Activated CD4-positive, alpha-beta T cell treated with anti-CD3 and anti-CD28 coated beads, Interleukin-2, Interleukin-6, amounts not matched to agents 100 ng/mL and 50 ng/mL, durations not matched to agents 16 hours and 8 hours (primary cell): Measurements from ENCODE around the gene PUDP.
"Not testable (repeated sequence)": the region's sequence is repeated elsewhere in the genome, so short reads cannot be mapped to it uniquely, and the experiment has no call there.

Source experiments
- DNase-seq: peaks from one replicate; pipeline ENCODE4 v3.0.0-alpha.2; 2020

The PUDP gene

GRCh38 chrX:7147978-7148854 lies at the start of gene PUDP:
PUDP (minus strand) TSS chrX:7148153; CDS start chrX:7148113, 40 bp downstream.
- DNase-seq = peak; percentile 93

GRCh38 chrX:7194606-7195005 lies 46.7 kb upstream of the PUDP start:
- DNase-seq = no peak

GRCh38 chrX:7192871-7193270 lies 44.9 kb upstream of the PUDP start:
- no peak for DNase-seq

GRCh38 chrX:7191681-7192110 lies 43.7 kb upstream of the PUDP start:
- no peak for DNase-seq

- DNase-seq = no peak
Observed at GRCh38 chrX:7190157-7190556, 42.2 kb upstream of the PUDP start.

GRCh38 chrX:7188672-7189071 lies 40.7 kb upstream of the PUDP start:
- DNase-seq = no peak

GRCh38 chrX:7184816-7185215 lies 36.9 kb upstream of the PUDP start:
- DNase-seq = no peak

GRCh38 chrX:7179446-7179845 lies 31.5 kb upstream of the PUDP start:
- DNase-seq = peak; percentile 16

GRCh38 chrX:7178859-7179258 lies 30.9 kb upstream of the PUDP start:
- DNase-seq = not testable (repeated sequence)

- DNase-seq = peak; percentile 53
Observed at GRCh38 chrX:7170898-7171297, 22.9 kb upstream of the PUDP start.

GRCh38 chrX:7169627-7170026 lies 21.7 kb upstream of the PUDP start:
- DNase-seq = no peak

GRCh38 chrX:7168371-7168770 lies 20.4 kb upstream of the PUDP start:
- DNase-seq = no peak

GRCh38 chrX:7164174-7164573 lies 16.2 kb upstream of the PUDP start:
- DNase-seq = no peak

- no peak for DNase-seq
Observed at GRCh38 chrX:7163146-7163677, 15.3 kb upstream of the PUDP start.

GRCh38 chrX:7159149-7159861 lies 11.4 kb upstream of the PUDP start:
- no peak for DNase-seq

GRCh38 chrX:7158468-7158990 lies 10.6 kb upstream of the PUDP start:
- no peak for DNase-seq

GRCh38 chrX:7156879-7157278 lies 8.9 kb upstream of the PUDP start:
- no peak for DNase-seq

GRCh38 chrX:7155163-7155562 lies 7.2 kb upstream of the PUDP start:
- no peak for DNase-seq

GRCh38 chrX:7154041-7154597 lies 6.2 kb upstream of the PUDP start:
- no peak for DNase-seq

GRCh38 chrX:7153231-7153630 lies 5.3 kb upstream of the PUDP start:
- no peak for DNase-seq

GRCh38 chrX:7149411-7149810 lies 1.5 kb upstream of the PUDP start:
- DNase-seq = peak; percentile 30

GRCh38 chrX:7147413-7147977 lies 458 bp downstream of the PUDP start, which contains the start of gene STS:
STS (plus strand) TSS chrX:7147712; CDS start chrX:7253200, 105,488 bp downstream.
- DNase-seq = peak; percentile 51
